ENCODE data around the gene PDZD7.

The PDZD7 gene

GRCh38 chr10:100986952-100987684 lies 43.8 kb downstream of the PDZD7 start, which contains the start of the genes MRPL43 and TWNK:
TSS of gene MRPL43 (minus strand) at chr10:100987497. CDS start at chr10:100987443, 54 bp downstream.
TSS of gene TWNK (plus strand) at chr10:100987543. CDS start at chr10:100988211, 668 bp downstream.
- DNase-seq (ENCODE audit: low read depth), result peak; percentile 84
- no peak for TF ChIP-seq CTCF (IDR thresholded peaks at IDR 0.05; ENCODE audit: insufficient read depth, low read depth, low read length, missing control alignments)
- H3K4me3 ChIP-seq (ENCODE audit: low read depth, low read length), result peak within 1 kb of the TSS; percentile 77

- no peak for DNase-seq (ENCODE audit: low read depth)
- peak overlapping the region; percentile 77 for H3K4me3 ChIP-seq (ENCODE audit: low read depth, low read length)
- no peak for TF ChIP-seq CTCF (IDR thresholded peaks at IDR 0.05; ENCODE audit: insufficient read depth, low read depth, low read length, missing control alignments)
These were observed 44.3 kb downstream of the PDZD7 start for GRCh38 chr10:100986623-100986951.

GRCh38 chr10:100985336-100985735 lies 45.6 kb downstream of the PDZD7 start:
- TF ChIP-seq CTCF (IDR thresholded peaks at IDR 0.05; ENCODE audit: insufficient read depth, low read depth, low read length, missing control alignments), result peak; percentile 1
- no peak overlapping the region for H3K4me3 ChIP-seq (ENCODE audit: low read depth, low read length)
- no peak for DNase-seq (ENCODE audit: low read depth)

- no peak overlapping the region for H3K4me3 ChIP-seq (ENCODE audit: low read depth, low read length)
- no peak for DNase-seq (ENCODE audit: low read depth)
- no peak for TF ChIP-seq CTCF (IDR thresholded peaks at IDR 0.05; ENCODE audit: insufficient read depth, low read depth, low read length, missing control alignments)
These were observed 46.2 kb downstream of the PDZD7 start for GRCh38 chr10:100984672-100985177.

GRCh38 chr10:100983868-100984671 lies 46.9 kb downstream of the PDZD7 start:
- no peak overlapping the region for H3K4me3 ChIP-seq (ENCODE audit: low read depth, low read length)
- TF ChIP-seq CTCF (IDR thresholded peaks at IDR 0.05; ENCODE audit: insufficient read depth, low read depth, low read length, missing control alignments), result no peak
- DNase-seq (ENCODE audit: low read depth), result no peak

GRCh38 chr10:100982916-100983830 lies 47.8 kb downstream of the PDZD7 start:
- H3K4me3 ChIP-seq (ENCODE audit: low read depth, low read length), result no peak overlapping the region
- no peak for TF ChIP-seq CTCF (IDR thresholded peaks at IDR 0.05; ENCODE audit: insufficient read depth, low read depth, low read length, missing control alignments)
- DNase-seq (ENCODE audit: low read depth), result no peak

All from GM12865 (cell line).